Measurements from ENCODE around the gene IFT81. TPM values are rescaled to one million over a fixed set of nuclear protein-coding genes. Genes with fewer than 3 reads are reported as not detected.

Gene IFT81
- total and polyA plus RNA-seq, 7 experiments from 2014 or later: 0.66 to 1.3 (median 1.0) TPM

- H3K4me3 Mint-ChIP-seq: no peak overlapping the region
- ChIA-PET POLR2A (no interaction called here), CTCF (no interaction called here)
These were observed 52.6 kb downstream of the IFT81 start for GRCh38 chr12:110176745-110177144.

GRCh38 chr12:110179291-110179690 lies 55.1 kb downstream of the IFT81 start:
- Histone ChIP-seq H3K4me1 (ENCODE audit: control insufficient read depth in 2 of 2, insufficient read depth in 2 of 2, low read length in 2 of 2) (no peaks in the 10 kb centered on the region), H3K36me3 (ENCODE audit: control insufficient read depth in 2 of 3, insufficient read depth in 3 of 3, low read length in 3 of 3) (no peaks in the 10 kb centered on the region), H3K27me3 (ENCODE audit: control insufficient read depth in 2 of 2, insufficient read depth in 2 of 2, low read length in 2 of 2) (no peaks in the 10 kb centered on the region), H3K9me3 (ENCODE audit: control insufficient read depth in 2 of 3, low read length in 3 of 3) (no peaks in the 10 kb centered on the region), H3K27ac (ENCODE audit: low read depth, low read length) (no peak overlapping the region), H3K4me3 (ENCODE audit: low read length) (no peak overlapping the region)
- Mint-ChIP-seq H3K4me1 (no peaks in the 10 kb centered on the region), H3K4me3 (no peak overlapping the region), H3K27me3 (peaks cover 0 to 4% (median 0%) of the 10 kb centered on the region in 5 donors), H3K27ac (no peak overlapping the region), H3K9me3 (no peaks in the 10 kb centered on the region), H3K36me3 (peaks cover 0 to under 1% (median 0%) of the 10 kb centered on the region in 5 donors)
- ChIA-PET POLR2A (no interaction called here), CTCF (no interaction called here)
- no peak for ATAC-seq
- DNase-seq: no peak
- intact Hi-C loops (cut with micrococcal nuclease): no loop called here

More at GRCh38 chr12:110176745-110177144, 52.6 kb downstream of the IFT81 start:
- Mint-ChIP-seq H3K36me3 (no peaks in the 10 kb centered on the region), H3K27me3 (peaks cover 0 to 4% (median 0%) of the 10 kb centered on the region in 5 donors), H3K9me3 (no peaks in the 10 kb centered on the region), H3K27ac (no peak overlapping the region), H3K4me1 (no peaks in the 10 kb centered on the region)
- no peak overlapping the region for H3K27ac ChIP-seq (ENCODE audit: low read depth, low read length)
- ATAC-seq (no peak), DNase-seq (no peak)
- no peaks in the 10 kb centered on the region for H3K4me1 ChIP-seq (ENCODE audit: control insufficient read depth in 2 of 2, insufficient read depth in 2 of 2, low read length in 2 of 2)
- no peaks in the 10 kb centered on the region for H3K36me3 ChIP-seq (ENCODE audit: control insufficient read depth in 2 of 3, insufficient read depth in 3 of 3, low read length in 3 of 3)
- intact Hi-C loops (cut with micrococcal nuclease): no loop called here
- no peak overlapping the region for H3K4me3 ChIP-seq (ENCODE audit: low read length)
- H3K27me3 ChIP-seq (ENCODE audit: control insufficient read depth in 2 of 2, insufficient read depth in 2 of 2, low read length in 2 of 2): no peaks in the 10 kb centered on the region
- H3K9me3 ChIP-seq (ENCODE audit: control insufficient read depth in 2 of 3, low read length in 3 of 3): no peaks in the 10 kb centered on the region

DNA sequence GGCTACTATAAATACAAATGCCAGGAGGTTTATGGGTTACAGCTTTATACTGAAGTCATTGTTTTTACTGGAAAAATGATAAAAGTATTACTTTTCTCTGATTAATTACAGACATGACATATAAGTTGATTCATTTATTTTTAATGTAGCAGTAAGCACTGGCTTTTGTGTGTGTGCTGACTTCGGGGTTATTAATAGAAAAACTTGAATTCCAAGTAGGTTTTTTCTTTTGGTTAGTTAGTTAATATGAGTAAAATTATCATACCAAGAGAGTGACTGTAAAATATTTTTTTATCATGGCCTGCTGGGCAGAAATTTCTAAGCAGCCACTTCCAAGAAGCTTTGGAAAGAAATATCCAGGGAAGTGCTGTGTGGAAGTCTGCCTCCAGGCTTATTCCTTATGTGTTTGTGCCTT lies 56.4 kb downstream of the IFT81 start:
- H3K27ac Mint-ChIP-seq: no peak overlapping the region
- Histone ChIP-seq H3K9me3 (ENCODE audit: control insufficient read depth in 2 of 3, low read length in 3 of 3) (no peaks in the 10 kb centered on the region), H3K27ac (ENCODE audit: low read depth, low read length) (no peak overlapping the region), H3K4me1 (ENCODE audit: control insufficient read depth in 2 of 2, insufficient read depth in 2 of 2, low read length in 2 of 2) (no peaks in the 10 kb centered on the region), H3K36me3 (ENCODE audit: control insufficient read depth in 2 of 3, insufficient read depth in 3 of 3, low read length in 3 of 3) (no peaks in the 10 kb centered on the region), H3K27me3 (ENCODE audit: control insufficient read depth in 2 of 2, insufficient read depth in 2 of 2, low read length in 2 of 2) (no peaks in the 10 kb centered on the region), H3K4me3 (ENCODE audit: low read length) (no peak overlapping the region)
- peaks cover 0 to 4% (median 0%) of the 10 kb centered on the region in 5 donors for H3K36me3 Mint-ChIP-seq
- peaks cover 0 to 5% (median 0%) of the 10 kb centered on the region in 11 donors for H3K9me3 Mint-ChIP-seq
- POLR2A ChIA-PET: no interaction called here
- ATAC-seq (no peak), DNase-seq (no peak)
- peaks cover 0 to 4% (median 0%) of the 10 kb centered on the region in 5 donors for H3K27me3 Mint-ChIP-seq
- H3K4me3 Mint-ChIP-seq: no peak overlapping the region
- CTCF ChIA-PET: no interaction called here
- intact Hi-C loops (cut with micrococcal nuclease): no loop called here
- no peaks in the 10 kb centered on the region for H3K4me1 Mint-ChIP-seq

DNA sequence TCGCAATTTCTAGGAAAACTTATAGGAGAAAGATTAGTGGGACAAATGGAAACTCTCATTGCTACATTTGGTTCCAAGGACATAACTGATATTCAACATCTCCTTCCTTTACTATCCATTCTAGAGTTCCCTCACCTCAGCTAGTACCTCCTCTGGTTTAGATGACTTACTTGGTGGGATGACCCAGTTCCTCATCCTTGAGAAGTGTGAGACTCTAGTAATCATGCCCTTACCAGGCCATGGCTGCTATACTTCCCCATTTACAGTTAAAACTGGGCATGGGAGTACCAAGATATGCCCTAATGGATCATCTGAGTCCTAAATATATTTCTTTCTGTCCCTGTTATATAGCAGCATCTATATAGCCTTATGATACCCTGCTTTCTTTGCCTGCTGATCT lies 58.1 kb downstream of the IFT81 start:
- Mint-ChIP-seq H3K4me1 (no peaks in the 10 kb centered on the region), H3K9me3 (peaks cover 2 to 20% (median 9%) of the 10 kb centered on the region in 11 donors), H3K27me3 (no peaks in the 10 kb centered on the region), H3K27ac (no peak overlapping the region), H3K36me3 (peaks cover 4 to 12% (median 6%) of the 10 kb centered on the region in 5 donors), H3K4me3 (no peak overlapping the region)
- H3K27ac ChIP-seq (ENCODE audit: low read depth, low read length): no peak overlapping the region
- POLR2A ChIA-PET: no interaction called here
- H3K4me3 ChIP-seq (ENCODE audit: low read length): no peak overlapping the region
- intact Hi-C loops (cut with micrococcal nuclease): no loop called here
- no peaks in the 10 kb centered on the region for H3K4me1 ChIP-seq (ENCODE audit: control insufficient read depth in 2 of 2, insufficient read depth in 2 of 2, low read length in 2 of 2)
- DNase-seq: no peak
- peak; percentile 40 for ATAC-seq
- CTCF ChIA-PET: no interaction called here
- peaks cover 0 to 11% (median 0%) of the 10 kb centered on the region in 3 experiments for H3K9me3 ChIP-seq (ENCODE audit: control insufficient read depth in 2 of 3, low read length in 3 of 3)
- no peaks in the 10 kb centered on the region for H3K27me3 ChIP-seq (ENCODE audit: control insufficient read depth in 2 of 2, insufficient read depth in 2 of 2, low read length in 2 of 2)
- H3K36me3 ChIP-seq (ENCODE audit: control insufficient read depth in 2 of 3, insufficient read depth in 3 of 3, low read length in 3 of 3): no peaks in the 10 kb centered on the region

DNA sequence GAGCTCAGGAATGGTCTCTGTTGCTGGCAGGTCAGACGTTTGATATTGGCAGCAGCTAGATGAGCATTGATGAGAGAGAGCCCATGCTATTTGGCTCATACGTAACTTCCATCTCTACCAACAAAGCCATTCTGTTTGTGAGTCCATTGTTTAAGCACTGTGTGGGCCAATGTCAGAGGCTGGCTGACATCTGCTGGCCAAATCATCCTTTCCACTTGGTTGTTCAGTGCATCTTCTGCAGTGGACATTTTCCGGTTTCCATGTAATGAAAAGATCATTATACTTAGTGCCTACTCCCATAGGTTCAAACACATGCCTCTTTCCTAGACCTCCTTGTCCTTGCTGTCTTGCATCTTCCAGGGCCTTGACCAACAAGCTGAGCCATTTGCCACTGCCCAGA lies 59.2 kb downstream of the IFT81 start:
- ChIA-PET POLR2A (no interaction called here), CTCF (interaction anchor here (0.5 to 0.6 kb wide), 2 partner anchors 16 to 175 kb away, joined by 4 to 9 read pairs; no protein-coding TSS in a partner anchor)
- Mint-ChIP-seq H3K4me1 (no peaks in the 10 kb centered on the region), H3K36me3 (peaks cover 4 to 12% (median 8%) of the 10 kb centered on the region in 5 donors), H3K27ac (no peak overlapping the region), H3K27me3 (no peaks in the 10 kb centered on the region), H3K4me3 (no peak overlapping the region), H3K9me3 (peaks cover 2 to 23% (median 11%) of the 10 kb centered on the region in 11 donors)
- DNase-seq (no peak), ATAC-seq (no peak)
- peaks cover 0 to 11% (median 0%) of the 10 kb centered on the region in 3 experiments for H3K9me3 ChIP-seq (ENCODE audit: control insufficient read depth in 2 of 3, low read length in 3 of 3)
- intact Hi-C loops (cut with micrococcal nuclease): no loop called here
- H3K4me1 ChIP-seq (ENCODE audit: control insufficient read depth in 2 of 2, insufficient read depth in 2 of 2, low read length in 2 of 2): no peaks in the 10 kb centered on the region
- H3K4me3 ChIP-seq (ENCODE audit: low read length): no peak overlapping the region
- no peak overlapping the region for H3K27ac ChIP-seq (ENCODE audit: low read depth, low read length)
- H3K27me3 ChIP-seq (ENCODE audit: control insufficient read depth in 2 of 2, insufficient read depth in 2 of 2, low read length in 2 of 2): no peaks in the 10 kb centered on the region
- H3K36me3 ChIP-seq (ENCODE audit: control insufficient read depth in 2 of 3, insufficient read depth in 3 of 3, low read length in 3 of 3): no peaks in the 10 kb centered on the region

DNA sequence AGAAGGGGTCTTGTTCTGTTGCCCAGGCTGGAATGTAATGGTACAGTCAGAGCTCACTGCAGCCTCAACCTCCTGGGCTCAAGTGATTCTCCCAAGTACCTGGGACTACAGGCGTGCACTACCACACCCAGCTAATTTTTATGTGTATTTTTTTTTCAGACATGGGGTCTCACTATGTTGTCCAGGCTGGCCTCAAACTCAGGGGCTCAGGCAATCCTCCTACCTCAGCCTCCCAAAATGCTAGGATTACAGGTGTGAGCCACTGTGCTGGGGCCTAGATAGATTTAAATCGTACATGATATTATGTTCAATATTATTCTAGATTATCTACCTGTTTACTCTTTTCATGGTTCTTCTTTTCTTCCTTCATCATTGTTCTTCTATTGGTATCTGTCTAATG lies 61.5 kb downstream of the IFT81 start:
- intact Hi-C loops (cut with micrococcal nuclease): no loop called here
- CTCF ChIA-PET: no interaction called here

DNA sequence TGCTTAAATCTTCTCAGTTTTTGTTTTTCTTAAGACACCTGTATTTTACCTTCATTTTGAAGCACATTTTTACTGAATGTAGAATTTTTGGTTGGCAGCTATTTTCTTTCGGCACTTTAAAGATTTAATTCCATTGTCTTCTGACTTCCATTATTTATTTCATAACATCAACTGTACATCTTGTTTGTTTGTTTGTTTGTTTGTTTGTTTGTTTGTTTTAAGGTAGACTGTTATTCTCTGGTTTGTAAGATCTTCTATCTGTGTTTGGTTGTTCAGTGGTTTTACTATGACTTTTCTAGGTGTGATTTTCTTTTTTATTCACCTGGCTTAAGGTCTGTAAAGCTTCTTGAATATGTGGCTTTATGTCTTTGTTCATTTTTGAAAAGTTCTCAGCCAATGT lies 61.9 kb downstream of the IFT81 start:
- no peak overlapping the region for H3K27ac ChIP-seq (ENCODE audit: low read depth, low read length)
- H3K4me3 Mint-ChIP-seq: no peak overlapping the region
- DNase-seq (no peak), ATAC-seq (no peak)
- intact Hi-C loops (cut with micrococcal nuclease): no loop called here
- ChIA-PET CTCF (no interaction called here), POLR2A (interaction anchor here (0.7 kb wide), 1 partner anchor 16 kb away, joined by 6 read pairs; no protein-coding TSS in a partner anchor)
- H3K27me3 ChIP-seq (ENCODE audit: control insufficient read depth in 2 of 2, insufficient read depth in 2 of 2, low read length in 2 of 2): no peaks in the 10 kb centered on the region
- peaks cover 2 to 26% (median 12%) of the 10 kb centered on the region in 11 donors for H3K9me3 Mint-ChIP-seq
- no peak overlapping the region for H3K4me3 ChIP-seq (ENCODE audit: low read length)
- H3K9me3 ChIP-seq (ENCODE audit: control insufficient read depth in 2 of 3, low read length in 3 of 3): peaks cover 0 to 11% (median 0%) of the 10 kb centered on the region in 3 experiments
- H3K4me1 ChIP-seq (ENCODE audit: control insufficient read depth in 2 of 2, insufficient read depth in 2 of 2, low read length in 2 of 2): no peaks in the 10 kb centered on the region
- no peaks in the 10 kb centered on the region for H3K4me1 Mint-ChIP-seq
- H3K36me3 ChIP-seq (ENCODE audit: control insufficient read depth in 2 of 3, insufficient read depth in 3 of 3, low read length in 3 of 3): no peaks in the 10 kb centered on the region
- H3K27me3 Mint-ChIP-seq: no peaks in the 10 kb centered on the region
- H3K27ac Mint-ChIP-seq: no peak overlapping the region
- H3K36me3 Mint-ChIP-seq: peaks cover 4 to 21% (median 9%) of the 10 kb centered on the region in 5 donors

More for the DNA sequence above, 61.5 kb downstream of the IFT81 start:
- Mint-ChIP-seq H3K4me3 (no peak overlapping the region), H3K27me3 (no peaks in the 10 kb centered on the region), H3K27ac (no peak overlapping the region), H3K4me1 (no peaks in the 10 kb centered on the region), H3K36me3 (peaks cover 4 to 18% (median 9%) of the 10 kb centered on the region in 5 donors), H3K9me3 (peaks cover 2 to 26% (median 12%) of the 10 kb centered on the region in 11 donors)
- DNase-seq (no peak), ATAC-seq (no peak)
- no peak overlapping the region for H3K4me3 ChIP-seq (ENCODE audit: low read length)
- H3K9me3 ChIP-seq (ENCODE audit: control insufficient read depth in 2 of 3, low read length in 3 of 3): peaks cover 0 to 11% (median 0%) of the 10 kb centered on the region in 3 experiments
- POLR2A ChIA-PET: interaction anchor here (0.7 kb wide), 1 partner anchor 58 kb away, joined by 3 read pairs; no protein-coding TSS in a partner anchor
- no peaks in the 10 kb centered on the region for H3K27me3 ChIP-seq (ENCODE audit: control insufficient read depth in 2 of 2, insufficient read depth in 2 of 2, low read length in 2 of 2)
- H3K36me3 ChIP-seq (ENCODE audit: control insufficient read depth in 2 of 3, insufficient read depth in 3 of 3, low read length in 3 of 3): no peaks in the 10 kb centered on the region
- H3K27ac ChIP-seq (ENCODE audit: low read depth, low read length): no peak overlapping the region
- no peaks in the 10 kb centered on the region for H3K4me1 ChIP-seq (ENCODE audit: control insufficient read depth in 2 of 2, insufficient read depth in 2 of 2, low read length in 2 of 2)

Data from naive thymus-derived CD4-positive, alpha-beta T cell (primary cell).